ENCODE data around the gene RASGRF2. TPM values are rescaled to one million over a fixed set of nuclear protein-coding genes. Genes with fewer than 3 reads are reported as not detected.

Gene RASGRF2
- total and polyA plus RNA-seq, 3 experiments from 2014 or later, result 11.1 to 13.5 (median 13.4) TPM

DNA sequence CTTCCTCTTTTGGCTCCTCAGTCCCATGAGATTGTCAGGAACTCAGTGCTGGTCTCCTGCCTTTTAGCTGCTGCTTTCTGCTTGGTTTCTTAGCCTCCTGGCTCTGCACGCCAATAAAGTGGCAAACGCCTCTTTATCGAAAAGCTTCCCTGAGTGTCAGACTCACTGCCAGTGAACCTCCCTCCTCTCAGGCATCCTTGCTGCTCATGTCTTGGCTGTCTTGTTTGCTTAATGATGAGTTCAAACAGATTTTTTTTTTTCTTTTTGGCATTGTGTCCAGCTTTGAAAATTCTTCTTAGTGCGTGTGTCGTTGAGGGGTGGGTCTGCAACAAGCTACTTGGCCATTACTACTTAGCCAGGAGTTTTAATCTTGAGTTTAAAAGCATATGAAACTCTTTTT, 14.9 kb downstream of the RASGRF2 start:
- H3K27ac ChIP-seq (ENCODE audit: low read depth, low read length), result no peak overlapping the region
- Mint-ChIP-seq H3K27me3 (no peaks in the 10 kb centered on the region), H3K4me1 (peaks cover 57 to 88% (median 63%) of the 10 kb centered on the region in 3 donors), H3K27ac (peak overlapping the region in 5 of 8 donors; percentile 0 to 82 (median 37)), H3K4me3 (no peak overlapping the region), H3K36me3 (peaks cover 3 to 4% (median 4%) of the 10 kb centered on the region in 3 donors), H3K9me3 (no peaks in the 10 kb centered on the region)
- no peak overlapping the region for H3K4me3 ChIP-seq (ENCODE audit: low read length)
- H3K4me1 ChIP-seq (ENCODE audit: insufficient read depth, low read length), result peaks cover 44% of the 10 kb centered on the region
- CTCF ChIA-PET, result interaction anchor here (1.0 to 2.4 kb wide), 4 partner anchors 9 to 133 kb away, joined by 3 to 11 read pairs (median 4); no protein-coding TSS in a partner anchor
- POLR2A ChIA-PET, result interaction anchor here (0.7 to 0.8 kb wide), 2 partner anchors 109 to 110 kb away, joined by 3 to 6 read pairs; no protein-coding TSS in a partner anchor
- no peaks in the 10 kb centered on the region for H3K36me3 ChIP-seq (ENCODE audit: insufficient read depth, low read length)
- no peak for DNase-seq
- H3K27me3 ChIP-seq (ENCODE audit: insufficient read depth, low read length, poor library complexity, severe bottlenecking), result no peaks in the 10 kb centered on the region
- no peaks in the 10 kb centered on the region for H3K9me3 ChIP-seq (ENCODE audit: low read length)

DNA sequence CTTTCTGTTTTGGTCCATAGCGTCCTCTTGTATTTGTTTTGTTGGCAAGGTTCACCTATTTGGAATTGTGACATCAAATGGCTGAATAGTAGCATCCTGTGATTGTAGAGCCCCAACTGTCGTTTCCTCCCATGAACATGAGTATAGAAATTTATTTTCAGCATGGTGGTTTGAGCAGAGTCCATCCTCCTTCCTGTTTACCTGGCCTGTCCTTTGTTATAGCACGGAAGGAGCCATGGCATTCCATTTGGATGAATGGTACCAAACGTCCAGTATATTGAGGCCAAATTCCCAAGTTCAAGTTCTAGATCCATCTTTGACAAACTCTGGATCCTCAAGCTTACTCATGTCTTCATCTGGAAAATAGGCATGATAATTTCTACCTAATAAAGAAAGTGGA, 16.8 kb downstream of the RASGRF2 start:
- no peaks in the 10 kb centered on the region for H3K27me3 Mint-ChIP-seq
- peak overlapping the region in 1 of 8 donors; percentile 37 for H3K27ac Mint-ChIP-seq
- H3K36me3 ChIP-seq (ENCODE audit: insufficient read depth, low read length), result no peaks in the 10 kb centered on the region
- H3K4me1 ChIP-seq (ENCODE audit: insufficient read depth, low read length), result peaks cover 36% of the 10 kb centered on the region
- no peak overlapping the region for H3K27ac ChIP-seq (ENCODE audit: low read depth, low read length)
- no peak overlapping the region for H3K4me3 Mint-ChIP-seq
- ChIA-PET POLR2A (no interaction called here), CTCF (no interaction called here)
- H3K9me3 ChIP-seq (ENCODE audit: low read length), result no peaks in the 10 kb centered on the region
- H3K4me3 ChIP-seq (ENCODE audit: low read length), result no peak overlapping the region
- peaks cover 0 to 3% (median 1%) of the 10 kb centered on the region in 3 donors for H3K36me3 Mint-ChIP-seq
- no peaks in the 10 kb centered on the region for H3K27me3 ChIP-seq (ENCODE audit: insufficient read depth, low read length, poor library complexity, severe bottlenecking)
- H3K9me3 Mint-ChIP-seq, result no peaks in the 10 kb centered on the region
- peaks cover 55 to 87% (median 59%) of the 10 kb centered on the region in 3 donors for H3K4me1 Mint-ChIP-seq
- DNase-seq, result no peak

- Mint-ChIP-seq H3K4me1 (peaks cover 55 to 84% (median 58%) of the 10 kb centered on the region in 3 donors), H3K9me3 (no peaks in the 10 kb centered on the region), H3K36me3 (peaks cover 1 to 3% (median 3%) of the 10 kb centered on the region in 3 donors), H3K4me3 (no peak overlapping the region), H3K27ac (no peak overlapping the region), H3K27me3 (no peaks in the 10 kb centered on the region)
- H3K4me3 ChIP-seq (ENCODE audit: low read length), result no peak overlapping the region
- H3K27me3 ChIP-seq (ENCODE audit: insufficient read depth, low read length, poor library complexity, severe bottlenecking), result no peaks in the 10 kb centered on the region
- peaks cover 28% of the 10 kb centered on the region for H3K4me1 ChIP-seq (ENCODE audit: insufficient read depth, low read length)
- CTCF ChIA-PET, result interaction anchor here (0.6 to 0.9 kb wide), 3 partner anchors 14 to 130 kb away, joined by 3 read pairs; no protein-coding TSS in a partner anchor
- no peaks in the 10 kb centered on the region for H3K36me3 ChIP-seq (ENCODE audit: insufficient read depth, low read length)
- H3K27ac ChIP-seq (ENCODE audit: low read depth, low read length), result no peak overlapping the region
- H3K9me3 ChIP-seq (ENCODE audit: low read length), result no peaks in the 10 kb centered on the region
- DNase-seq, result no peak
- POLR2A ChIA-PET, result no interaction called here
Observed at GRCh38 chr5:80977764-80978163, 17.6 kb downstream of the RASGRF2 start.

DNA sequence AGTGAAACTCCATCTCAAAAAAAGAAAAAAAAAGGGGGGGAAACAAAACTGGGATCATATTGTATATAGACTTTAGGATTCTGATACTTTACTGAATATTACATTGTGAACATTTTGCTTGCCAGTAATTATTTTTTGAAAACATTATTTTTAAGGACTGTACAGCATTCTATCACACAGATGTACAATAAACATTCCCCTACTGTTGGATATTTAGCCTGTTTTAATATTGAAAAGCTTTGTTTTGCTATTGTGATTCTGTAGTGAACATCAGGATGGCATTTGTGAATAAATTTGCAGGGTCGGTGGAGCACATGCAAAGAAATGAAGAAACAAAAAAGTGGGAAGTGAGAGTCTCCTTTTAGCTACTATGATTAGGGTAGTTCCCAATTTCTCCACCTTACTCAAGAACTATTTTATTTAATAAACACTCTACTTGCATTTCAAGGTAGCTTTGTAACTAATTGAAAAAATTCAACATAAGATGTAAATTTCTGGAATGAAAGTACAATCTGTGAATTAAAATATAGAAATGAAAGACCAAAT, 18.7 kb downstream of the RASGRF2 start:
- Histone ChIP-seq H3K27me3 (ENCODE audit: insufficient read depth, low read length, poor library complexity, severe bottlenecking) (no peaks in the 10 kb centered on the region), H3K36me3 (ENCODE audit: insufficient read depth, low read length) (no peaks in the 10 kb centered on the region), H3K9me3 (ENCODE audit: low read length) (no peaks in the 10 kb centered on the region), H3K27ac (ENCODE audit: low read depth, low read length) (no peak overlapping the region), H3K4me3 (ENCODE audit: low read length) (no peak overlapping the region), H3K4me1 (ENCODE audit: insufficient read depth, low read length) (peaks cover 21% of the 10 kb centered on the region)
- peaks cover 46 to 84% (median 47%) of the 10 kb centered on the region in 3 donors for H3K4me1 Mint-ChIP-seq
- POLR2A ChIA-PET, result no interaction called here
- no peaks in the 10 kb centered on the region for H3K9me3 Mint-ChIP-seq
- H3K27me3 Mint-ChIP-seq, result no peaks in the 10 kb centered on the region
- peaks cover 1 to 4% (median 3%) of the 10 kb centered on the region in 3 donors for H3K36me3 Mint-ChIP-seq
- CTCF ChIA-PET, result interaction anchor here (1.4 kb wide), 1 partner anchor 19 kb away, joined by 4 read pairs; the partner anchor contains the start of gene RASGRF2
- no peak for DNase-seq
- H3K4me3 Mint-ChIP-seq, result no peak overlapping the region
- peak overlapping the region in 3 of 8 donors; percentile 52 to 58 (median 56) for H3K27ac Mint-ChIP-seq

DNA sequence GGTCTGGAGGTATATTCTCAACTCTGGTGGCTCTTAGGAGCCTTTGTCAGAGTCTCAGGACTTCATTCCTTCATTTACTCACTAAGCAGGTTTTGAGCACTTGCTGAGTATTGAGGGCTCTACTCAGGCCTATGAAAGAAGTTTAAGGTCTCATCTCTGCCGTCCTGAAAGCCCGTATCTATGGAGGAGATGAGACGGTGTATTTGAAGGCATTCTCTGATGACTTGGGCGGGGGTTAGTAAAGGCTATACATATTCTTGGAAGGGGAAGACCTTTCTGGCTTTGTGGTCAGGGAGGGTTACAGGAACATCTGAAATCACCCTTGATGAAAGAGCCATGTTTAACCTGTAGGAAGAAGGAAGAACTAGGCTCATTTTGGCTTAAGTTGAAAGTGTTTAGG, 21.9 kb downstream of the RASGRF2 start:
- no peak overlapping the region for H3K27ac ChIP-seq (ENCODE audit: low read depth, low read length)
- no peaks in the 10 kb centered on the region for H3K9me3 Mint-ChIP-seq
- H3K27me3 Mint-ChIP-seq, result peaks cover 0 to 2% of the 10 kb centered on the region in 2 donors
- peaks cover 37 to 84% (median 47%) of the 10 kb centered on the region in 3 donors for H3K4me1 Mint-ChIP-seq
- peak overlapping the region in 4 of 8 donors; percentile 0 to 54 (median 20) for H3K27ac Mint-ChIP-seq
- H3K9me3 ChIP-seq (ENCODE audit: low read length), result no peaks in the 10 kb centered on the region
- H3K4me3 ChIP-seq (ENCODE audit: low read length), result no peak overlapping the region
- peaks cover 29% of the 10 kb centered on the region for H3K4me1 ChIP-seq (ENCODE audit: insufficient read depth, low read length)
- CTCF ChIA-PET, result no interaction called here
- peaks cover 0 to 3% (median 1%) of the 10 kb centered on the region in 3 donors for H3K36me3 Mint-ChIP-seq
- H3K36me3 ChIP-seq (ENCODE audit: insufficient read depth, low read length), result no peaks in the 10 kb centered on the region
- no peak for DNase-seq
- H3K4me3 Mint-ChIP-seq, result no peak overlapping the region
- H3K27me3 ChIP-seq (ENCODE audit: insufficient read depth, low read length, poor library complexity, severe bottlenecking), result no peaks in the 10 kb centered on the region
- POLR2A ChIA-PET, result no interaction called here

DNA sequence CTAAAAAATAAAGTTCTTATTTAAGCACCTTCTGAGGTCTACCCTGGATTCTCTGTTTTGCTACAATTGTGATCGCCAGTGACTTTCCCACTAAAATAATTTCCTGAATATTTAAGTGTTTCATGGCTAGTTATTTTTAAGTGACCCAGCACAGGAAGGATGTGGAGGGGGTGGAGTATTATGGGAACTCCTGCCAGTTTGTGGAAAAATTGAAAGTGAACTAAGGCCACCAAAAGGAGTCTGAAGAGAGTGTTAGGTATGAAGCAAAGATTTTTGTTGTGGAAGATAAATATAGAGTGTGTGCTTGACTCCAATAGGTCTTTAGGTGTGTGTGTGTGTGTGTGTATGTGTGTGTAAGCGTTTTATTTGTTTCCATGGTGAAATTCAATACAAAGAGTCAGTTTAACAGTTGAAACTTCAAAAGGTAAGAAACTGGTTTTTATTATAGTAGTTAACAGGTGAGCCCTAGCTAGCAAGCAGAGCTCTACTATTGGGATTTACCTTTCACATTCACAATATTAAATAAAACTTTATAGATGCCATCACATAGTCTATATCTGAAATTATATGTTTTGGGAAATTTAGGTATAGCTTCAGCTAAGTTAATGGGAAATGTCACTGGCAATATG, 25.6 kb downstream of the RASGRF2 start:
- Mint-ChIP-seq H3K27me3 (peaks cover 0 to 2% of the 10 kb centered on the region in 2 donors), H3K27ac (peak overlapping the region in 5 of 8 donors; percentile 0 to 43 (median 15)), H3K36me3 (peaks cover 0 to 3% (median 1%) of the 10 kb centered on the region in 3 donors), H3K4me3 (peak overlapping the region in 4 of 7 donors; percentile 1 to 21 (median 12)), H3K4me1 (peaks cover 36 to 85% (median 59%) of the 10 kb centered on the region in 3 donors), H3K9me3 (no peaks in the 10 kb centered on the region)
- no peaks in the 10 kb centered on the region for H3K36me3 ChIP-seq (ENCODE audit: insufficient read depth, low read length)
- no peak for DNase-seq
- CTCF ChIA-PET, result no interaction called here
- H3K27ac ChIP-seq (ENCODE audit: low read depth, low read length), result no peak overlapping the region
- H3K9me3 ChIP-seq (ENCODE audit: low read length), result no peaks in the 10 kb centered on the region
- H3K27me3 ChIP-seq (ENCODE audit: insufficient read depth, low read length, poor library complexity, severe bottlenecking), result no peaks in the 10 kb centered on the region
- H3K4me3 ChIP-seq (ENCODE audit: low read length), result no peak overlapping the region
- POLR2A ChIA-PET, result no interaction called here
- H3K4me1 ChIP-seq (ENCODE audit: insufficient read depth, low read length), result peaks cover 31% of the 10 kb centered on the region

DNA sequence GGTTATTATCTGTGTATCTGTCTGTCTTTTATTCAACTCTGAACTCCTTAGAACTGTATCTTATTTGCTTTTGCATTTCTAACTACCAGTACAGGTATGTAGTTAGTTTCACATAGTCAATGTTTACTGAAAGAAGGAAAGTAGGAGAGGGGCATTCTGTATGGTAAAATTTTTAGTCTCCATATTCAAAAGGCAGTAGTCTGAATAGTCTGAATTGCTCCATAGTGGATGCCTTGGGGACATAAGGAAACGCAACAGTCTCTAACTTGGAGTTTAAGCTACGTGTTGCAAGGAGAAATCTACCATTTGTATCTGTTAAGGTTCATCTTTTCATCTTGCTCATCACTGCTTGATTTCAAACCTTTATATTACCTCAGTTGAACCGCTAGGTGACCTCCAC, 26.2 kb downstream of the RASGRF2 start:
- CTCF ChIA-PET, result no interaction called here
- H3K27ac ChIP-seq (ENCODE audit: low read depth, low read length), result no peak overlapping the region
- H3K4me1 Mint-ChIP-seq, result peaks cover 35 to 84% (median 53%) of the 10 kb centered on the region in 3 donors

More for the DNA sequence above, 26.2 kb downstream of the RASGRF2 start:
- H3K36me3 Mint-ChIP-seq, result peaks cover 0 to 3% (median 1%) of the 10 kb centered on the region in 3 donors
- H3K27ac Mint-ChIP-seq, result peak overlapping the region in 2 of 8 donors; percentile 13 to 67
- no peaks in the 10 kb centered on the region for H3K9me3 Mint-ChIP-seq
- peak overlapping the region in 1 of 7 donors; percentile 34 for H3K4me3 Mint-ChIP-seq
- no peak overlapping the region for H3K4me3 ChIP-seq (ENCODE audit: low read length)
- H3K27me3 Mint-ChIP-seq, result peaks cover 0 to 2% of the 10 kb centered on the region in 2 donors
- H3K9me3 ChIP-seq (ENCODE audit: low read length), result no peaks in the 10 kb centered on the region
- no peaks in the 10 kb centered on the region for H3K36me3 ChIP-seq (ENCODE audit: insufficient read depth, low read length)
- DNase-seq, result no peak
- peaks cover 31% of the 10 kb centered on the region for H3K4me1 ChIP-seq (ENCODE audit: insufficient read depth, low read length)
- H3K27me3 ChIP-seq (ENCODE audit: insufficient read depth, low read length, poor library complexity, severe bottlenecking), result no peaks in the 10 kb centered on the region
- POLR2A ChIA-PET, result no interaction called here

All from CD8-positive, alpha-beta memory T cell (primary cell).